Measurements from ENCODE around the gene WWC2. TPM values are rescaled to one million over a fixed set of nuclear protein-coding genes. Genes with fewer than 3 reads are reported as not detected.

WWC2 gene
- total RNA-seq, 1 experiment from 2014 or later, result 80.3 TPM

- Histone ChIP-seq H3K27ac (ENCODE audit: low read length) (no peak overlapping the region), H3K4me3 (ENCODE audit: low read depth in 2 of 2, low read length in 2 of 2) (no peak overlapping the region), H3K27me3 (ENCODE audit: control insufficient read depth, insufficient read depth, low read length) (no peaks in the 10 kb centered on the region), H3K9me3 (ENCODE audit: control insufficient read depth, insufficient read depth, low read depth, low read length) (no peaks in the 10 kb centered on the region), H3K36me3 (ENCODE audit: control insufficient read depth, insufficient read depth, low read length) (peaks cover 3% of the 10 kb centered on the region; the same call in 1 of the 2 replicates), H3K4me1 (ENCODE audit: control insufficient read depth, insufficient read depth, low read length) (no peaks in the 10 kb centered on the region)
- ChIA-PET POLR2A (no interaction called here), CTCF (no interaction called here)
- TF ChIP-seq TCF7L2 (IDR thresholded peaks at IDR 0.05; ENCODE audit: low read depth, low read length) (no peak), REST (IDR thresholded peaks at IDR 0.05; ENCODE audit: insufficient read depth in 1 of 2, low read depth in 2 of 2, low read length in 1 of 2) (no peak), POLR2AphosphoS5 (IDR thresholded peaks at IDR 0.05; ENCODE audit: low read depth, low read length) (no peak), SIN3A (IDR thresholded peaks at IDR 0.05; ENCODE audit: borderline replicate concordance, insufficient read depth, low read depth, low read length) (no peak)
- DNase-seq (ENCODE audit: low read depth, low spot score) (no peak), ATAC-seq (no peak)
- BruUV-seq (replicated peaks), result no TSS peak
- in situ Hi-C loops (cut with HindIII; ENCODE audit: low pct_unique_long_range_greater_than_20kb, low sequenced_read_pairs) (no loop called here), intact Hi-C loops (cut with micrococcal nuclease; ENCODE audit: unreplicated experiment) (no loop called here)
These were observed 112.5 kb downstream of the WWC2 start for GRCh38 chr4:183211533-183211932.

- Histone ChIP-seq H3K4me3 (ENCODE audit: low read depth in 2 of 2, low read length in 2 of 2) (no peak overlapping the region), H3K27ac (ENCODE audit: low read length) (no peak overlapping the region), H3K27me3 (ENCODE audit: control insufficient read depth, insufficient read depth, low read length) (no peaks in the 10 kb centered on the region), H3K4me1 (ENCODE audit: control insufficient read depth, insufficient read depth, low read length) (no peaks in the 10 kb centered on the region), H3K36me3 (ENCODE audit: control insufficient read depth, insufficient read depth, low read length) (peaks cover 3% of the 10 kb centered on the region; the same call in 1 of the 2 replicates), H3K9me3 (ENCODE audit: control insufficient read depth, insufficient read depth, low read depth, low read length) (no peaks in the 10 kb centered on the region)
- TF ChIP-seq TCF7L2 (IDR thresholded peaks at IDR 0.05; ENCODE audit: low read depth, low read length) (no peak), CTCF (IDR thresholded peaks at IDR 0.05) (no peak), SIN3A (IDR thresholded peaks at IDR 0.05; ENCODE audit: borderline replicate concordance, insufficient read depth, low read depth, low read length) (no peak), POLR2AphosphoS5 (IDR thresholded peaks at IDR 0.05; ENCODE audit: low read depth, low read length) (no peak), REST (IDR thresholded peaks at IDR 0.05; ENCODE audit: insufficient read depth in 1 of 2, low read depth in 2 of 2, low read length in 1 of 2) (no peak)
- in situ Hi-C loops (cut with HindIII; ENCODE audit: low pct_unique_long_range_greater_than_20kb, low sequenced_read_pairs) (no loop called here), intact Hi-C loops (cut with micrococcal nuclease; ENCODE audit: unreplicated experiment) (no loop called here)
- DNase-seq (ENCODE audit: low read depth, low spot score), result no peak
- no TSS peak for BruUV-seq (replicated peaks)
- ChIA-PET POLR2A (no interaction called here), CTCF (no interaction called here)
- no peak for ATAC-seq
These were observed 114.9 kb downstream of the WWC2 start for GRCh38 chr4:183213996-183214395.
